ENCODE measurements around the gene KEAP1. TPM values are rescaled to one million over a fixed set of nuclear protein-coding genes. Genes with fewer than 3 reads are reported as not detected.
"Not testable (repeated sequence)": the region's sequence is repeated elsewhere in the genome, so short reads cannot be mapped to it uniquely, and the experiment has no call there.

KEAP1 gene
- total RNA-seq (10 to 100 TPM; 18.4 to 64.2 (median 56.0) TPM), total RNA-seq (14.4 to 140 (median 46.1) reads per million in 29 experiments)
- 42.8 TPM for total RNA-seq (2013)

DNA sequence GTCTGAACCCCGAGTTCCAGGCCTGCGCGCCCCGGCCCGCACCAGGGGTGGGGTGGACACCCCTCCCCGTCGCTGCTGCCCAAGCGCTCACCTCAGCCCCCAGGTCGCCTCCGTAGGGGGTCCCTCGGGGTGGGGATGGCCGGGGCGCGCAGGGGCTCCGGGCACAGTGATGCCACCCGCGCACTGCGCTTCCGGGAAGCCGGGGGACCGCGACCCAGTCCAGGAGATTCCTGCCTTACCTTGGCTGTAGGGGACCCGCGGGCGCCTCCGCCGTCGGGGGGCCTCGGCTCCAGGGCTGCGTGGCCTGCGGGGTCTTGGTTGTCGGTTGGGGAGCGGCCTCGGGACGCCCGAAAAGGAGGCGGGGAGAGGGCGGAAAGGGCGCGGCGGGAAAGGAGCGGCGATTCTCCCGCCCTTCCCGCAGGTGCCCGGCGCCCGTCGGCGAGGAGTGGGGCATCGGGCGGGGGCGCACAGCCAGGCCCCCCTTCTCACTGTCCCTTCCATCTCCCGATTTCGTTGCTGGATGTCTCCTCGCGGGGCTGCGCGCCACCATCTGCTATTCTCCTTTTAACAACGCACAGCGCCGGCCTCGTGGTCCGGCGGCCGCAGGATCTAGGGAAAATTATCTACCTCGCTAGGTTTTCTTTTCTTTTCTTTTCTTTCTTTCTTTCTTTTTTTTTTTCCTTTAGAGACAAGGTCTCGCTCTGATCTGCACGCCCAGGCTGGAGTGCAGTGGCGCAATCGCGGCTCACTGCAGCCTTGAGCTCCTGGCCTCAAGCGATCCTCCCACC, at the start of gene KEAP1:
Gene KEAP1 (minus strand): TSS at position 355 of the 788 bp plus-strand sequence. CDS start 3,323 bp downstream, outside the sequence.
- H3K27ac Mint-ChIP-seq = peak within 1 kb of the TSS; percentile 89 to 93

DNA sequence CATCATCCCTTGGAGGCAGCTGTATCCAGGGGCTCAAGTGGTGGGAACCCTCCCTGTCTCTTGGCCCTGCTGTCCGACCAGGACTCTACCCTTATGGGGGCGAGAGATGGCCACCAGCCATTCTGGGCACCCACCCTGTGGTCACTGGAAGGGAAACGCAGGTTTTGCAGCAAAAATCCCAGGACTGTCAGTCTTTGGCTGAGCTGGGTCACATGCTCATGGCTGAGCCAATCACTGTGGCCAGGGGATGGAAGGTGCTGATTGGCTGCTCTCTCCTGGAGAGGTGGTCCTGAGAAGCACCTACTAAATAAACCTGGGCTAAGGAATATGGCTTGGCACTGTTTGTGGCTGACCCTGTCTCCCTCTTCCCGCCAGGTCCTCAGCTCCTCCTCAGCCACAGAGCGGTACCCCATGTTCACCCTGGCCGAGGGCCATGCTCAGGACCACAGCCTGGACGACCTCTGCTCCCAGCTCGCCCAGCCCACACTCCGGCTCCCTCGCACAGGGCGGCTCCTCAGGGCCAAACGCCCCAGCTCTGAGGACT, 49.4 kb upstream of the KEAP1 start:
- Mint-ChIP-seq H3K36me3 (peaks cover 16% of the 10 kb centered on the region), H3K4me1 (peaks cover 40 to 52% (median 44%) of the 10 kb centered on the region in 3 donors), H3K9me3 (no peaks in the 10 kb centered on the region), H3K4me3 (peak overlapping the region in 1 of 3 donors; percentile 74), H3K27me3 (no peaks in the 10 kb centered on the region), H3K27ac (peak overlapping the region; percentile 94 to 96)
- peaks cover 24 to 76% of the 10 kb centered on the region in 2 donors for H3K36me3 ChIP-seq (ENCODE audit: control insufficient read depth in 2 of 2, extremely low read depth in 1 of 2, insufficient read depth in 1 of 2, low read length in 1 of 2)
- H3K27ac ChIP-seq (ENCODE audit: low read length) = peak overlapping the region; percentile 73
- ChIA-PET CTCF (interaction anchor here (0.7 to 1.1 kb wide), 4 partner anchors 15 to 214 kb away, joined by 3 read pairs; no protein-coding TSS in a partner anchor), POLR2A (no interaction called here)
- no peaks in the 10 kb centered on the region for H3K27me3 ChIP-seq (replicated peaks in 1 of 2; ENCODE audit: control insufficient read depth in 2 of 2, extremely low read depth in 1 of 2, insufficient read depth in 2 of 2, low read length in 1 of 2)
- 88% methylated on average over 5 of the region's 12 CpGs for WGBS (ENCODE audit: insufficient coverage)
- no peak overlapping the region for H3K4me3 ChIP-seq (ENCODE audit: control insufficient read depth in 1 of 2, extremely low read depth in 1 of 2, low read length in 1 of 2)
- H3K4me1 ChIP-seq (ENCODE audit: control insufficient read depth in 1 of 2, extremely low read depth in 1 of 2, insufficient read depth in 2 of 2, low read length in 2 of 2) = peaks cover 38 to 77% of the 10 kb centered on the region in 2 experiments
- no peaks in the 10 kb centered on the region for H3K9me3 ChIP-seq
- ATAC-seq (replicated peaks in 1 of 4) (peak in 1 of 4 experiments; percentile 21), DNase-seq (peak in 3 of 35 experiments; percentile 20 to 39 (median 35))

More for the DNA sequence above, at the start of gene KEAP1:
- no peaks in the 10 kb centered on the region for H3K27me3 ChIP-seq (replicated peaks in 1 of 2; ENCODE audit: control insufficient read depth in 2 of 2, extremely low read depth in 1 of 2, insufficient read depth in 2 of 2, low read length in 1 of 2)
- Mint-ChIP-seq H3K4me1 (peaks cover 33 to 39% (median 36%) of the 10 kb centered on the region in 3 donors), H3K4me3 (peak within 1 kb of the TSS; percentile 83 to 91 (median 91)), H3K36me3 (peaks cover 12% of the 10 kb centered on the region), H3K27me3 (no peaks in the 10 kb centered on the region), H3K9me3 (no peaks in the 10 kb centered on the region)
- ATAC-seq (replicated peaks in 1 of 4) = peak in 3 of 4 experiments; percentile 41 to 49 (median 42)
- peaks cover 2 to 56% of the 10 kb centered on the region in 2 experiments for H3K4me1 ChIP-seq (ENCODE audit: control insufficient read depth in 1 of 2, extremely low read depth in 1 of 2, insufficient read depth in 2 of 2, low read length in 2 of 2)
- 3% methylated on average over 67 of the region's 73 CpGs for WGBS (ENCODE audit: insufficient coverage)
- DNase-seq = peak in 6 of 35 experiments; percentile 18 to 46 (median 36)
- H3K36me3 ChIP-seq (ENCODE audit: control insufficient read depth in 2 of 2, extremely low read depth in 1 of 2, insufficient read depth in 1 of 2, low read length in 1 of 2) = peaks cover 0 to 13% of the 10 kb centered on the region in 2 donors
- CTCF ChIA-PET = interaction anchor here (0.6 to 0.7 kb wide), 4 partner anchors 23 to 563 kb away, joined by 3 to 5 read pairs (median 4); no protein-coding TSS in a partner anchor
- H3K9me3 ChIP-seq = no peaks in the 10 kb centered on the region
- H3K4me3 ChIP-seq (ENCODE audit: control insufficient read depth in 1 of 2, extremely low read depth in 1 of 2, low read length in 1 of 2) = peak within 1 kb of the TSS; percentile 94
- POLR2A ChIA-PET = no interaction called here
- H3K27ac ChIP-seq (ENCODE audit: low read length) = peak within 1 kb of the TSS; percentile 85

DNA sequence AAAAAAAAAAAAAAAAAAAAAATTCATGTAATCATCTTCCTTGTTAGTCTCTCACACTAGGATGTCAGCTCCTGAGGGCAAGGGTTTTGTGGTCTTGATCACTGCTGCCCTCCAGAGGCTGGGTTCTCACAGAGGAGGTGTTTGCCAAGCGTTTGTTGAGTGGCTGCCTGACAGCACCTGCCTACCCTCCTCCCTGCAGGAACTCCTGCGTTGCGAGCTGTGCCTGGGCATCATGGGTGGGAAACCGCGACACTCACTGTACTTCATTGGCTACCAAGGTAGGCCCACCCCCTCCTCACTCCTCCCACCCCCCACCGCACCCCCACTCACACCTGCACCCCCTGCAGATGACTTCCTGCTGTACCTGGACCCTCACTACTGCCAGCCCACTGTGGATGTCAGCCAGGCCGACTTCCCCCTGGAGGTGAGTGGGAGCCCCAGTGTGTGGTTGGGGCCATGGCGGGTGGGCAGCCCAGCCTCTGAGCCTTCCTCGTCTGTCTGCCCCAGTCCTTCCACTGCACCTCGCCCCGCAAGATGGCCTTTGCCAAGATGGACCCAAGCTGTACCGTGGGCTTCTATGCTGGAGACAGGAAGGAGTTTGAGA, 48.6 kb upstream of the KEAP1 start:
- Mint-ChIP-seq H3K27me3 (no peaks in the 10 kb centered on the region), H3K9me3 (no peaks in the 10 kb centered on the region), H3K27ac (peak overlapping the region; percentile 87 to 94), H3K36me3 (peaks cover 19% of the 10 kb centered on the region), H3K4me3 (no peak overlapping the region), H3K4me1 (peaks cover 44 to 55% (median 47%) of the 10 kb centered on the region in 3 donors)
- 83% methylated on average over 8 of the region's 12 CpGs for WGBS (ENCODE audit: insufficient coverage)
- no peaks in the 10 kb centered on the region for H3K9me3 ChIP-seq
- H3K27me3 ChIP-seq (replicated peaks in 1 of 2; ENCODE audit: control insufficient read depth in 2 of 2, extremely low read depth in 1 of 2, insufficient read depth in 2 of 2, low read length in 1 of 2) = no peaks in the 10 kb centered on the region
- ChIA-PET CTCF (interaction anchor here (1.0 to 1.1 kb wide), 2 partner anchors 9 to 29 kb away, joined by 3 to 5 read pairs; partner anchors contain the start of gene ATG4D (in 1 of the 2)), POLR2A (no interaction called here)
- H3K4me1 ChIP-seq (ENCODE audit: control insufficient read depth in 1 of 2, extremely low read depth in 1 of 2, insufficient read depth in 2 of 2, low read length in 2 of 2) = peaks cover 38 to 76% of the 10 kb centered on the region in 2 experiments
- ATAC-seq (replicated peaks in 1 of 4) (no peak), DNase-seq (peak in 13 of 35 experiments; percentile 21 to 68 (median 42))
- H3K4me3 ChIP-seq (ENCODE audit: control insufficient read depth in 1 of 2, extremely low read depth in 1 of 2, low read length in 1 of 2) = no peak overlapping the region
- peak overlapping the region; percentile 73 for H3K27ac ChIP-seq (ENCODE audit: low read length)
- H3K36me3 ChIP-seq (ENCODE audit: control insufficient read depth in 2 of 2, extremely low read depth in 1 of 2, insufficient read depth in 1 of 2, low read length in 1 of 2) = peaks cover 23 to 75% of the 10 kb centered on the region in 2 donors

DNA sequence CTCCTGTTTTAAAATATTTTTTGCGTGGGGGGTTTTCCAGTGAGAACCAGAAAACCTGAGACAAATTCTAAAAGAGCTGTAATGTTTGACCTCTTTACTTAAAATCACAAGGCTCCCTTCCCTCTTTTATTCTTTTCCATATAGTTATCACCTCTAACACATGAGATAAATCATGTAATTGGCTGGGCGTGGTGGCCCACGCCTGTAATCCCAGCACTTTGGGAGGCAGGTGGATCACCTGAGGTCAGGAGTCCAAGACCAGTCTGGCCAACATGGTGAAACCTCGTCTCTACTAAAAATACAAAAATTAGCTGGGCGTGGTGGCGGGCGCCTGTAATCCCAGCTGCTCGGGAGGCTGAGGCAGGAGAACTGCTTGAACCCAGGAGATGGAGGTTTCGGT, 47.9 kb upstream of the KEAP1 start:
- not testable (repeated sequence) for H3K9me3 Mint-ChIP-seq; H3K27ac ChIP-seq (ENCODE audit: low read length); H3K27me3 Mint-ChIP-seq; H3K4me3 Mint-ChIP-seq; ATAC-seq (replicated peaks in 1 of 4); H3K9me3 ChIP-seq; DNase-seq; H3K27me3 ChIP-seq (replicated peaks in 1 of 2; ENCODE audit: control insufficient read depth in 2 of 2, extremely low read depth in 1 of 2, insufficient read depth in 2 of 2, low read length in 1 of 2); H3K4me3 ChIP-seq (ENCODE audit: control insufficient read depth in 1 of 2, extremely low read depth in 1 of 2, low read length in 1 of 2)
- Mint-ChIP-seq H3K27ac (peak overlapping the region; percentile 55 to 68), H3K36me3 (peaks cover 17% of the 10 kb centered on the region), H3K4me1 (peaks cover 43 to 53% (median 45%) of the 10 kb centered on the region in 3 donors)
- CTCF ChIA-PET = interaction anchor here in 1 of 2 donors (0.5 to 1.0 kb wide), 3 partner anchors 8 to 94 kb away, joined by 4 to 5 read pairs (median 5); partner anchors contain the start of gene ATG4D
- H3K4me1 ChIP-seq (ENCODE audit: control insufficient read depth in 1 of 2, extremely low read depth in 1 of 2, insufficient read depth in 2 of 2, low read length in 2 of 2) = peaks cover 37 to 70% of the 10 kb centered on the region in 2 experiments
- peaks cover 21 to 72% of the 10 kb centered on the region in 2 donors for H3K36me3 ChIP-seq (ENCODE audit: control insufficient read depth in 2 of 2, extremely low read depth in 1 of 2, insufficient read depth in 1 of 2, low read length in 1 of 2)
- POLR2A ChIA-PET = interaction anchor here in 1 of 2 donors (0.6 kb wide), 1 partner anchor 13 kb away, joined by 4 read pairs; no protein-coding TSS in a partner anchor
- 100% methylated on average over 1 of the region's 9 CpGs for WGBS (ENCODE audit: insufficient coverage)

DNA sequence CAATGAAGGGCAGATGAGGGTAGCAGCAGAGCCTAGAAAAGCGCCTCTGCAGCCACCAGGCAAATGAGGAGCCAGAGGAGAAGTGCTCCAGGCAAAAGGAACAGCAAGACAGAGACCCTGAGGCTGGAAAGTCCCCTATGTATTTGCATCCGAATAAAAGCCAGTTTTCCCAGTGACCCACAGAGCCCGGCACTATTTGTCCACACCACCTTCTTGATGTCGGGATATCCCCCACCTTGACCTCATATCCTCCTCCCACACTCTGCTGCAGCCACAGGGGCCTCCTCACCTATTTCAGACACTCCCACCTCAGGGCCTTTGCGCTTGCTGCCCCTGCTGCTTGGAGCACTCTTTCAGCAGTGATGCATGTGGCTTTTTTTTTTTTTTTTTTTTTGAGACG, 47.2 kb upstream of the KEAP1 start:
- no peaks in the 10 kb centered on the region for H3K9me3 ChIP-seq
- H3K4me3 ChIP-seq (ENCODE audit: control insufficient read depth in 1 of 2, extremely low read depth in 1 of 2, low read length in 1 of 2) = no peak overlapping the region
- Mint-ChIP-seq H3K4me3 (peak overlapping the region in 1 of 3 donors; percentile 17), H3K9me3 (no peaks in the 10 kb centered on the region), H3K4me1 (peaks cover 38 to 46% (median 39%) of the 10 kb centered on the region in 3 donors), H3K27me3 (no peaks in the 10 kb centered on the region), H3K36me3 (peaks cover 13% of the 10 kb centered on the region), H3K27ac (peak overlapping the region; percentile 48 to 52)
- no peak overlapping the region for H3K27ac ChIP-seq (ENCODE audit: low read length)
- no peak for ATAC-seq (replicated peaks in 1 of 4)
- no peak for DNase-seq
- CTCF ChIA-PET = interaction anchor here in 1 of 2 donors (0.5 to 0.8 kb wide), 2 partner anchors 31 to 94 kb away, joined by 4 to 5 read pairs; no protein-coding TSS in a partner anchor
- POLR2A ChIA-PET = no interaction called here
- H3K27me3 ChIP-seq (replicated peaks in 1 of 2; ENCODE audit: control insufficient read depth in 2 of 2, extremely low read depth in 1 of 2, insufficient read depth in 2 of 2, low read length in 1 of 2) = no peaks in the 10 kb centered on the region
- H3K4me1 ChIP-seq (ENCODE audit: control insufficient read depth in 1 of 2, extremely low read depth in 1 of 2, insufficient read depth in 2 of 2, low read length in 2 of 2) = peaks cover 30 to 70% of the 10 kb centered on the region in 2 experiments
- 78% methylated on average over 3 of the region's 6 CpGs for WGBS (ENCODE audit: insufficient coverage)
- H3K36me3 ChIP-seq (ENCODE audit: control insufficient read depth in 2 of 2, extremely low read depth in 1 of 2, insufficient read depth in 1 of 2, low read length in 1 of 2) = peaks cover 19 to 65% of the 10 kb centered on the region in 2 donors
